Measurements from ENCODE around the gene RAD51B. TPM values are rescaled to one million over a fixed set of nuclear protein-coding genes. Genes with fewer than 3 reads are reported as not detected.

The RAD51B gene
- total RNA-seq, 1 experiment from 2014 or later = 20.0 TPM

DNA sequence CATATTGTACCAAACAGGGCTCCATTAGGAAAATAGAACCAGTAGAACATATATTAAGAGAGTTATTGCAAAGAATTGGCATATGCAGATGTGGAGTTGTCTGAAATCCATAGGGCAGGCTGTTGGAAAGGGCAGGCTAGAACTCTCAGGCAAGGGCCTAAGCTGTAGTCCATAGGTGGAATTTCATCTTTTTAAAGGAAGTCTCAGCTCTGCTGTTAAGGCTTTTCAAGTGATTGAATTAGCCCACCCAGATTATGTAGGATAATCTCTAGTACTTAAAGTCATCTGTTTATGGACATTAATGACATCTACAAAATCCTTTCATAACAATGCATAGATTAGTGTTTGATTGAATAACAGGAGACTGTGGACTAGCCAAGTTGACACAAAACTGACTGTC is 59.4 kb downstream of the RAD51B start:
- Histone ChIP-seq H3K4me1 (ENCODE audit: control insufficient read depth in 1 of 2, insufficient read depth in 2 of 2, low read length in 2 of 2) (no peaks in the 10 kb centered on the region; a peak in 1 of 4 replicates), H3K9ac (ENCODE audit: low read length) (no peak overlapping the region), H3K79me2 (ENCODE audit: insufficient read depth, low read length) (no peaks in the 10 kb centered on the region), H3K27me3 (ENCODE audit: insufficient read depth, low read length) (no peaks in the 10 kb centered on the region), H3K9me3 (ENCODE audit: control insufficient read depth in 1 of 2, insufficient read depth in 1 of 2, low read depth in 1 of 2, low read length in 2 of 2) (no peaks in the 10 kb centered on the region), H3K36me3 (ENCODE audit: control insufficient read depth in 1 of 2, insufficient read depth in 2 of 2, low read length in 2 of 2) (no peaks in the 10 kb centered on the region), H3K4me3 (replicated peaks in 1 of 2; ENCODE audit: low read depth in 1 of 2, low read length in 2 of 2) (no peak overlapping the region), H3K4me2 (ENCODE audit: low read length) (no peak overlapping the region), H2AFZ (ENCODE audit: low read depth, low read length, poor library complexity, severe bottlenecking) (no peak overlapping the region), H3K27ac (ENCODE audit: low read depth, low read length) (no peak overlapping the region), H4K20me1 (ENCODE audit: insufficient read depth) (no peaks in the 10 kb centered on the region), H3K9me2 (ENCODE audit: insufficient read depth) (no peaks in the 10 kb centered on the region)
- RAD21 ChIA-PET (ENCODE audit: low non-redundant PET in 1 of 2, low total read pairs in 2 of 2, uncharacterized antibody in 2 of 2, unreplicated experiment in 2 of 2) = no interaction called here
- intact Hi-C loops (cut with micrococcal nuclease) = no loop called here
- no peak for DNase-seq (ENCODE audit: low read depth, low spot score)
- no peak for TF ChIP-seq CEBPB (IDR thresholded peaks at IDR 0.05; ENCODE audit: low read depth)
- ATAC-seq = no peak
- no TSS peak for BruUV-seq (replicated peaks)
- POLR2A ChIA-PET = no interaction called here
- CTCF ChIA-PET = no interaction called here

DNA sequence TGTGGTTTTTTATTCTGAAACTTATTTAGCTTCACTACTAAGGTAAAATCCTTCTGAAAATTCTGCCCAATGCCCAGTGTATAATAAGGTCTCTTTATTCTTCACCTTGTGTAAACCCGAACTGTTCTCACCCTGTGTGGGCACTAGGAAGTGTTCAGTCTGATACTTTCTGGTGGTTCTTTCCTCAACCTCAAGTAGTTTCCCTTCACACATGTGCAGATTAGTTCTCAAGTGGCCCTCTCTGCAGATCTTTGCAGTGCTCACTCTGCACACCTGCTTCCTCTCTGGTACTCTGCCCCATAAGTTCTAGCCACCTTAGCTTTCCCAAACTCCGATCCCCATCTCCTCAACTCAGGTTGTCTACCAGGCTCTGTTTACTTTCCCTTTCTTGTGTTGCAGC is 61.6 kb downstream of the RAD51B start:
- H3K79me2 ChIP-seq (ENCODE audit: insufficient read depth, low read length) = no peaks in the 10 kb centered on the region
- POLR2A ChIA-PET = no interaction called here
- no peaks in the 10 kb centered on the region for H3K27me3 ChIP-seq (ENCODE audit: insufficient read depth, low read length)
- BruUV-seq (replicated peaks) = no TSS peak
- H3K4me3 ChIP-seq (replicated peaks in 1 of 2; ENCODE audit: low read depth in 1 of 2, low read length in 2 of 2) = no peak overlapping the region
- H3K4me1 ChIP-seq (ENCODE audit: control insufficient read depth in 1 of 2, insufficient read depth in 2 of 2, low read length in 2 of 2) = no peaks in the 10 kb centered on the region; a peak in 1 of 4 replicates
- RAD21 ChIA-PET (ENCODE audit: low non-redundant PET in 1 of 2, low total read pairs in 2 of 2, uncharacterized antibody in 2 of 2, unreplicated experiment in 2 of 2) = no interaction called here
- H3K27ac ChIP-seq (ENCODE audit: low read depth, low read length) = no peak overlapping the region
- H3K4me2 ChIP-seq (ENCODE audit: low read length) = no peak overlapping the region
- DNase-seq (ENCODE audit: low read depth, low spot score) = no peak
- no peaks in the 10 kb centered on the region for H3K36me3 ChIP-seq (ENCODE audit: control insufficient read depth in 1 of 2, insufficient read depth in 2 of 2, low read length in 2 of 2)
- no peak overlapping the region for H3K9ac ChIP-seq (ENCODE audit: low read length)
- H3K9me3 ChIP-seq (ENCODE audit: control insufficient read depth in 1 of 2, insufficient read depth in 1 of 2, low read depth in 1 of 2, low read length in 2 of 2) = no peaks in the 10 kb centered on the region
- intact Hi-C loops (cut with micrococcal nuclease) = no loop called here
- ATAC-seq = no peak
- H4K20me1 ChIP-seq (ENCODE audit: insufficient read depth) = no peaks in the 10 kb centered on the region
- CTCF ChIA-PET = no interaction called here
- no peak overlapping the region for H2AFZ ChIP-seq (ENCODE audit: low read depth, low read length, poor library complexity, severe bottlenecking)
- H3K9me2 ChIP-seq (ENCODE audit: insufficient read depth) = no peaks in the 10 kb centered on the region
- TF ChIP-seq SP1 (IDR thresholded peaks at IDR 0.05; ENCODE audit: low read depth) = no peak
- TF ChIP-seq ELF1 (IDR thresholded peaks at IDR 0.05; ENCODE audit: borderline replicate concordance, low read depth) = no peak
- TF ChIP-seq, protein P1, sequence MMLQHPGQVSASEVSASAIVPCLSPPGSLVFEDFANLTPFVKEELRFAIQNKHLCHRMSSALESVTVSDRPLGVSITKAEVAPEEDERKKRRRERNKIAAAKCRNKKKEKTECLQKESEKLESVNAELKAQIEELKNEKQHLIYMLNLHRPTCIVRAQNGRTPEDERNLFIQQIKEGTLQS (IDR thresholded peaks at IDR 0.05) = no peak
- no peak for TF ChIP-seq EZH2 (IDR thresholded peaks at IDR 0.05)
- TF ChIP-seq POLR2AphosphoS5 (IDR thresholded peaks at IDR 0.05; ENCODE audit: low read depth, low read length) = no peak
- TF ChIP-seq SRF (IDR thresholded peaks at IDR 0.05; ENCODE audit: low read depth) = no peak
- TF ChIP-seq, protein P2, sequence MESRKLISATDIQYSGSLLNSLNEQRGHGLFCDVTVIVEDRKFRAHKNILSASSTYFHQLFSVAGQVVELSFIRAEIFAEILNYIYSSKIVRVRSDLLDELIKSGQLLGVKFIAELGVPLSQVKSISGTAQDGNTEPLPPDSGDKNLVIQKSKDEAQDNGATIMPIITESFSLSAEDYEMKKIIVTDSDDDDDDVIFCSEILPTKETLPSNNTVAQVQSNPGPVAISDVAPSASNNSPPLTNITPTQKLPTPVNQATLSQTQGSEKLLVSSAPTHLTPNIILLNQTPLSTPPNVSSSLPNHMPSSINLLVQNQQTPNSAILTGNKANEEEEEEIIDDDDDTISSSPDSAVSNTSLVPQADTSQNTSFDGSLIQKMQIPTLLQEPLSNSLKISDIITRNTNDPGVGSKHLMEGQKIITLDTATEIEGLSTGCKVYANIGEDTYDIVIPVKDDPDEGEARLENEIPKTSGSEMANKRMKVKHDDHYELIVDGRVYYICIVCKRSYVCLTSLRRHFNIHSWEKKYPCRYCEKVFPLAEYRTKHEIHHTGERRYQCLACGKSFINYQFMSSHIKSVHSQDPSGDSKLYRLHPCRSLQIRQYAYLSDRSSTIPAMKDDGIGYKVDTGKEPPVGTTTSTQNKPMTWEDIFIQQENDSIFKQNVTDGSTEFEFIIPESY (IDR thresholded peaks at IDR 0.05; ENCODE audit: extremely low read depth, insufficient replicate concordance, low read length) = no peak
- no peak for TF ChIP-seq SIN3A (IDR thresholded peaks at IDR 0.05; ENCODE audit: low read depth)
- TF ChIP-seq ZFX (IDR thresholded peaks at IDR 0.05) = no peak
- TF ChIP-seq, protein P3, sequence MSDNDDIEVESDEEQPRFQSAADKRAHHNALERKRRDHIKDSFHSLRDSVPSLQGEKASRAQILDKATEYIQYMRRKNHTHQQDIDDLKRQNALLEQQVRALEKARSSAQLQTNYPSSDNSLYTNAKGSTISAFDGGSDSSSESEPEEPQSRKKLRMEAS (IDR thresholded peaks at IDR 0.05) = no peak
- no peak for TF ChIP-seq EZH2phosphoT487 (IDR thresholded peaks at IDR 0.05; ENCODE audit: borderline replicate concordance)
- no peak for TF ChIP-seq JUND (IDR thresholded peaks at IDR 0.05)
- no peak for TF ChIP-seq YY1 (IDR thresholded peaks at IDR 0.05; ENCODE audit: extremely low read depth, insufficient replicate concordance, low read depth, low read length)
- TF ChIP-seq, protein P4, sequence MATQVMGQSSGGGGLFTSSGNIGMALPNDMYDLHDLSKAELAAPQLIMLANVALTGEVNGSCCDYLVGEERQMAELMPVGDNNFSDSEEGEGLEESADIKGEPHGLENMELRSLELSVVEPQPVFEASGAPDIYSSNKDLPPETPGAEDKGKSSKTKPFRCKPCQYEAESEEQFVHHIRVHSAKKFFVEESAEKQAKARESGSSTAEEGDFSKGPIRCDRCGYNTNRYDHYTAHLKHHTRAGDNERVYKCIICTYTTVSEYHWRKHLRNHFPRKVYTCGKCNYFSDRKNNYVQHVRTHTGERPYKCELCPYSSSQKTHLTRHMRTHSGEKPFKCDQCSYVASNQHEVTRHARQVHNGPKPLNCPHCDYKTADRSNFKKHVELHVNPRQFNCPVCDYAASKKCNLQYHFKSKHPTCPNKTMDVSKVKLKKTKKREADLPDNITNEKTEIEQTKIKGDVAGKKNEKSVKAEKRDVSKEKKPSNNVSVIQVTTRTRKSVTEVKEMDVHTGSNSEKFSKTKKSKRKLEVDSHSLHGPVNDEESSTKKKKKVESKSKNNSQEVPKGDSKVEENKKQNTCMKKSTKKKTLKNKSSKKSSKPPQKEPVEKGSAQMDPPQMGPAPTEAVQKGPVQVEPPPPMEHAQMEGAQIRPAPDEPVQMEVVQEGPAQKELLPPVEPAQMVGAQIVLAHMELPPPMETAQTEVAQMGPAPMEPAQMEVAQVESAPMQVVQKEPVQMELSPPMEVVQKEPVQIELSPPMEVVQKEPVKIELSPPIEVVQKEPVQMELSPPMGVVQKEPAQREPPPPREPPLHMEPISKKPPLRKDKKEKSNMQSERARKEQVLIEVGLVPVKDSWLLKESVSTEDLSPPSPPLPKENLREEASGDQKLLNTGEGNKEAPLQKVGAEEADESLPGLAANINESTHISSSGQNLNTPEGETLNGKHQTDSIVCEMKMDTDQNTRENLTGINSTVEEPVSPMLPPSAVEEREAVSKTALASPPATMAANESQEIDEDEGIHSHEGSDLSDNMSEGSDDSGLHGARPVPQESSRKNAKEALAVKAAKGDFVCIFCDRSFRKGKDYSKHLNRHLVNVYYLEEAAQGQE (IDR thresholded peaks at IDR 0.05; ENCODE audit: low read depth) = no peak
- no peak for TF ChIP-seq TCF7L2 (IDR thresholded peaks at IDR 0.05; ENCODE audit: borderline replicate concordance, extremely low read depth, insufficient read depth, insufficient read length)
- TF ChIP-seq RAD21 (IDR thresholded peaks at IDR 0.05; ENCODE audit: low read depth) = no peak
- TF ChIP-seq CEBPB (IDR thresholded peaks at IDR 0.05; ENCODE audit: low read depth) = no peak

All from HCT116 (cell line).